K562 (cell line): ENCODE data around the gene SHLD1. TPM values are rescaled to one million over a fixed set of nuclear protein-coding genes. Genes with fewer than 3 reads are reported as not detected.

Experiments
- ATAC-seq: fragments of 200-7000 bp; cut with Tn5 transposase; 3 replicates; pipeline ENCODE4 v1.9.1; 2020; ENCODE audit warnings: moderate library complexity
- BruUV-seq: library from RNA; stranded (reverse); fragments of 400-500 nt; replicated peaks from 2 replicates; lab custom pipeline; 2021; lab: Mats Ljungman, UMichigan
- CTCF ChIA-PET: fragments of 300-600 bp; formaldehyde crosslinking; extraction: SDS; loops from one replicate; lab custom pipeline; 2021; ENCODE audit warnings: low intra/inter-chr PET ratio; lab: Yijun Ruan, JAX
- POLR2A ChIA-PET: fragments of 300-600, 350-650 bp; sonication (Branson Sonifier 250); formaldehyde crosslinking; extraction: SDS; loops from one replicate; lab custom pipeline; 2021; ENCODE audit warnings: antibody characterized with exemption, inconsistent platforms; lab: Yijun Ruan, JAX
- DNase-seq, 4 experiments: peaks; one replicate each; pipeline versions ENCODE4 v3.0.0 to v3.0.0-alpha.2; 2011 to 2018; ENCODE audit warnings: low spot score in 3 of 4, mixed read lengths in 3 of 4; ENCODE audit errors: extremely low read depth in 1 of 4
- FAIRE-seq: peaks from 2 replicates; lab custom pipeline; 2011; peaks lifted over from hg19 to GRCh38; lab: Jason Lieb, UNC
- H2AFZ ChIP-seq: 2 replicates; pipeline ENCODE4 v1.6.0; 2011; ENCODE audit warnings: low read depth, low read length, control low read depth, inconsistent platforms
- H3K27ac ChIP-seq: fragments of 200-600 bp; 3 replicates; pipeline ENCODE4 v1.8.0; 2011; ENCODE audit warnings: low read depth, mild to moderate bottlenecking, control low read depth, inconsistent platforms, low read length, moderate library complexity, mixed read lengths; ENCODE audit errors: extremely low read depth
- H3K27me3 ChIP-seq, 2 experiments: fragments of 300-600 bp in 1 of 2; 2 replicates in 1 of 2; 3 replicates in 1 of 2; pipeline versions ENCODE4 v1.6.0 to v1.8.0; 2011; ENCODE audit warnings: inconsistent platforms in 2 of 2, low read length in 2 of 2, mild to moderate bottlenecking in 1 of 2, mixed read lengths in 1 of 2, moderate library complexity in 1 of 2; ENCODE audit not compliant: control insufficient read depth in 2 of 2, insufficient read depth in 2 of 2
- H3K36me3 ChIP-seq: fragments of 300-600 bp; 3 replicates; pipeline ENCODE4 v1.8.0; 2011; ENCODE audit warnings: mild to moderate bottlenecking, low read length, inconsistent platforms; ENCODE audit not compliant: control insufficient read depth, insufficient read depth
- H3K4me1 ChIP-seq, 2 experiments: fragments of 200-600 bp in 1 of 2; replicated peaks in 1 of 2; 2 replicates in 1 of 2; 3 replicates in 1 of 2; pipeline versions ENCODE4 v1.5.1 to v1.8.0; 2011; ENCODE audit warnings: inconsistent platforms in 2 of 2, low read length in 2 of 2, mild to moderate bottlenecking in 1 of 2, mixed read lengths in 1 of 2, moderate library complexity in 1 of 2; ENCODE audit not compliant: control insufficient read depth in 2 of 2, insufficient read depth in 2 of 2
- H3K4me2 ChIP-seq: 2 replicates; pipeline ENCODE4 v1.6.1; 2011; ENCODE audit warnings: low read length, control low read depth, inconsistent platforms, mixed read lengths; ENCODE audit not compliant: insufficient read depth
- H3K4me3 ChIP-seq: fragments of 200-600 bp; sonication (generic), shearing (Covaris generic); 2 replicates; pipeline ENCODE4 v1.5.1; 2016; ENCODE audit warnings: control low read depth, inconsistent platforms
- H3K79me2 ChIP-seq: fragments of 200-600 bp; 3 replicates; pipeline ENCODE4 v1.8.0; 2011; ENCODE audit warnings: low read length, inconsistent platforms; ENCODE audit not compliant: control insufficient read depth, insufficient read depth
- H3K9ac ChIP-seq, 2 experiments: 2 replicates each; pipeline versions ENCODE4 v1.6.0 to v1.6.1; 2011; ENCODE audit warnings: low read depth in 2 of 2, low read length in 2 of 2, control low read depth in 1 of 2, inconsistent platforms in 1 of 2, mild to moderate bottlenecking in 1 of 2, mixed read lengths in 1 of 2; ENCODE audit not compliant: insufficient read depth in 1 of 2
- H3K9me1 ChIP-seq: one replicate; pipeline ENCODE4 v1.6.0; 2011; ENCODE audit warnings: inconsistent platforms, mild to moderate bottlenecking, low read length, moderate library complexity; ENCODE audit not compliant: control insufficient read depth, insufficient read depth
- H3K9me3 ChIP-seq: replicated peaks from 2 replicates; pipeline ENCODE4 v1.5.1; 2011; ENCODE audit warnings: low read depth, low read length, inconsistent platforms; ENCODE audit not compliant: control insufficient read depth, insufficient read depth
- H4K20me1 ChIP-seq: replicated peaks from 2 replicates; pipeline ENCODE4 v1.6.1; 2011; ENCODE audit warnings: low read length, inconsistent platforms, mixed read lengths; ENCODE audit not compliant: control insufficient read depth, insufficient read depth
- E2F6 ChIP-seq, 2 experiments: IDR thresholded peaks; 2 replicates each; pipeline ENCODE4 v1.6.1; 2011; ENCODE audit warnings: borderline replicate concordance in 1 of 2, control low read depth in 1 of 2, low read depth in 1 of 2, low read length in 1 of 2, mild to moderate bottlenecking in 1 of 2, mixed read lengths in 1 of 2, moderate library complexity in 1 of 2; ENCODE audit not compliant: insufficient read depth in 1 of 2, insufficient read length in 1 of 2, poor library complexity in 1 of 2, severe bottlenecking in 1 of 2; ENCODE audit errors: extremely low read depth in 1 of 2
- ILK ChIP-seq: fragments of 450-650 bp; IDR thresholded peaks from 2 replicates; pipeline ENCODE4 v1.6.1; 2016; ENCODE audit warnings: missing genetic modification characterization, low read depth, mild to moderate bottlenecking, missing compliant biosample characterization, moderate library complexity, borderline replicate concordance
- MBD2 ChIP-seq: sonication (generic); IDR thresholded peaks from 2 replicates; pipeline ENCODE4 v1.6.1; 2016; ENCODE audit warnings: low read depth, borderline replicate concordance
- NFXL1 ChIP-seq: fragments of 450-650 bp; formaldehyde crosslinking; IDR thresholded peaks from 2 replicates; pipeline ENCODE4 v1.4.0; 2021; ENCODE audit warnings: mild to moderate bottlenecking
- NR2C2 ChIP-seq, 2 experiments: fragments of 200-800 bp in 1 of 2; sonication (Bioruptor generic) in 1 of 2; sonication (generic) in 1 of 2; formaldehyde crosslinking in 1 of 2; IDR thresholded peaks; 2 replicates each; pipeline versions ENCODE4 v1.6.1 to v1.8.0; 2016 to 2022; ENCODE audit warnings: mild to moderate bottlenecking in 1 of 2, missing compliant biosample characterization in 1 of 2, missing genetic modification characterization in 1 of 2, missing genetic modification reagents in 1 of 2
- RBM17 ChIP-seq: fragments of 200-400 bp; formaldehyde crosslinking; IDR thresholded peaks from 2 replicates; pipeline ENCODE4 v1.6.1; 2017; ENCODE audit warnings: low read depth, mild to moderate bottlenecking, low read length, borderline replicate concordance
- RFX1 ChIP-seq: fragments of 450-650 bp; IDR thresholded peaks from 2 replicates; pipeline ENCODE4 v1.6.1; 2016; ENCODE audit warnings: mild to moderate bottlenecking, moderate library complexity
- RHOXF2B ChIP-seq: fragments of 250-450 bp; sonication (Bioruptor Pico); conservative IDR thresholded peaks from 2 replicates; pipeline ENCODE4 v1.5.1; 2021
- SOX6 ChIP-seq: fragments of 450-650 bp; IDR thresholded peaks from 2 replicates; pipeline ENCODE4 v1.6.1; 2014; ENCODE audit warnings: mild to moderate bottlenecking
- UBTF ChIP-seq, 2 experiments: IDR thresholded peaks; 2 replicates each; pipeline ENCODE4 v1.6.1; 2012; ENCODE audit warnings: improper control_type of control experiment in 2 of 2, low read depth in 2 of 2, low read length in 2 of 2, borderline replicate concordance in 1 of 2
- WGBS: fragments of 100-300 bp; shearing (Covaris generic); methylation state at CpG from one replicate; pipeline ENCODE4 v1.1.6; 2016; ENCODE audit warnings: low coverage, mixed read lengths; ENCODE audit not compliant: insufficient coverage; ENCODE audit errors: missing lambda C conversion rate; 5-methylcytosine and 5-hydroxymethylcytosine counted together
- in situ Hi-C: fragments of 300-500 bp; cut with MboI; formaldehyde crosslinking; loops from 4 replicates; pipeline ENCODE4 v1.15.0; 2018; ENCODE audit warnings: inconsistent platforms, mixed read lengths
- intact Hi-C: fragments of 100-400 bp; cut with micrococcal nuclease; formaldehyde crosslinking; loops from 2 replicates; pipeline ENCODE4 v1.14.2; 2022
- polyA plus RNA-seq, 8 experiments: library from polyadenylated mRNA; depleted of rRNA in 4 of 8; stranded (reverse) in 5 of 8; unstranded in 3 of 8; fragments of >200 nt; fragmentation: Nextera tagmentation in 2 of 8; fragmentation: Illumina TruSeq in 1 of 8; extraction: Ambion mirVana in 2 of 8; extraction: Trizol in 1 of 8; gene quantifications; 2 replicates each; pipeline versions ENCODE4 v1.2.1 to v1.2.3, GENCODE V29; 2011 to 2014; ENCODE audit warnings: inconsistent platforms in 1 of 8, missing spikeins in 1 of 8
- total RNA-seq, 7 experiments: library from RNA; depleted of rRNA in 6 of 7; stranded (reverse); fragments of >200 nt in 6 of 7; fragmentation: Illumina TruSeq in 2 of 7; extraction: Trizol in 2 of 7; gene quantifications; 2 replicates each; pipeline versions ENCODE4 v1.2.1 to v1.2.3, GENCODE V29; 2011 to 2021; ENCODE audit warnings: low replicate concordance in 1 of 7
- TF ChIP-seq, protein P1 (sequence below), 3 experiments: IDR thresholded peaks in 2 of 3; conservative IDR thresholded peaks in 1 of 3; 2 replicates each; pipeline ENCODE4 v1.5.1; 2011 to 2012; ENCODE audit warnings: low read length in 3 of 3, mild to moderate bottlenecking in 3 of 3, control low read depth in 2 of 3, improper control_type of control experiment in 1 of 3, inconsistent platforms in 1 of 3, low read depth in 1 of 3, mixed read lengths in 1 of 3, moderate library complexity in 1 of 3; ENCODE audit not compliant: insufficient read depth in 2 of 3
- TF ChIP-seq, protein P2 (sequence below): fragments of 450-650 bp; formaldehyde crosslinking; IDR thresholded peaks from 2 replicates; pipeline ENCODE4 v1.4.0; 2020; ENCODE audit warnings: mild to moderate bottlenecking, moderate library complexity

SHLD1 gene
- total and polyA plus RNA-seq, 9 of the 15 experiments (the other 6 are each of a cell fraction or from before 2014, with no cell fraction given), result 3.7 to 21.6 (median 8.2) TPM

DNA sequence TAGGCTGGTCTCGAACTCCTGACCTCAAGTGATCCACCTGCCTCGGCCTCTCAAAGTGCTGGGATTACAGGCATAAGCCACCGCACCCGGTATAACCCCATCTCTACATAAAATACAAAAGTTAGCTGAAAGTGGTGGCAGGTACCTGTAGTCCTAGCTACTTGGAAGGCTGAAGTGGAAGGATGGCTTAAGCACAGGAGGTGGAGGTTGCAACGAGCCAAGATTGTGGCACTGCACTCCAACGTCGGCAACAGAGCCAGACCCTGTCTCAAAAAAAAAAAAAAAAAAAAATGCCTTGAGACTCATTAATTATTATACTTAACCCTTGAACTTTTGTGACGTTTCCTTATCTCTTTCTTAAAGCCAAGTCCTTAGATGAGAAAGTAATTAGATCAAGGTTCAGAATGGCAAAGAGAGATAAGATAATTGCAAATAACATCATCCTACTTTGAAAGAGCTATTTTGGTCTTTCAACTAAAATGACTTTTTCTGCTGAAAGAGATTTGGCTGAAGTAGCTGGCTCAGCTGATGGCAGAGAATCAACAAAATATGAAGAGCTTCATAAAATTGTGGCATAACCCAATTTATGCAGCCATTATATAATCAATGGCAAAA, 4.7 kb upstream of the SHLD1 start:
- Histone ChIP-seq H3K4me3 (no peak overlapping the region), H3K27me3 (no peaks in the 10 kb centered on the region), H3K9me1 (no peaks in the 10 kb centered on the region), H4K20me1 (no peaks in the 10 kb centered on the region), H3K9me3 (no peaks in the 10 kb centered on the region), H3K36me3 (no peaks in the 10 kb centered on the region), H3K79me2 (no peaks in the 10 kb centered on the region), H3K27ac (no peak overlapping the region), H3K4me2 (no peak overlapping the region), H2AFZ (no peak overlapping the region), H3K9ac (no peak overlapping the region), H3K4me1 (peaks cover 9% of the 10 kb centered on the region in 2 experiments; a peak in 3 of 5 replicates)
- 56% methylated on average over 6 of the region's 8 CpGs for WGBS
- in situ Hi-C loops, result no loop called here
- ATAC-seq (no peak), DNase-seq (no peak), FAIRE-seq (no peak)
- intact Hi-C loops, result no loop called here
- ChIA-PET POLR2A (no interaction called here), CTCF (no interaction called here)
- BruUV-seq, result no TSS peak
- TF ChIP-seq RHOXF2B (CRISPR knock-in tag) (no peak), NFXL1 (CRISPR knock-in tag) (no peak), RBM17 (no peak), NR2C2 (CRISPR knock-in tag; IDR thresholded peaks at IDR 0.05) (no peak), NR2C2 (tag; IDR thresholded peaks at IDR 0.05) (peak; percentile 69; the same call in 1 of the 2 replicates), MBD2 (no peak), SOX6 (peak; percentile 12; the same call in 1 of the 2 replicates), ILK (tag) (no peak), UBTF (IDR thresholded peaks at IDR 0.05; ENCODE audit: borderline replicate concordance in 1 of 2, low read depth in 2 of 2, low read length in 2 of 2) (no peak), E2F6 (IDR thresholded peaks at IDR 0.05; ENCODE audit: borderline replicate concordance in 1 of 2, extremely low read depth in 1 of 2, insufficient read depth in 1 of 2, insufficient read length in 1 of 2, low read depth in 1 of 2, low read length in 1 of 2, poor library complexity in 1 of 2, severe bottlenecking in 1 of 2) (no peak), RFX1 (no peak)
- TF ChIP-seq, protein P1, sequence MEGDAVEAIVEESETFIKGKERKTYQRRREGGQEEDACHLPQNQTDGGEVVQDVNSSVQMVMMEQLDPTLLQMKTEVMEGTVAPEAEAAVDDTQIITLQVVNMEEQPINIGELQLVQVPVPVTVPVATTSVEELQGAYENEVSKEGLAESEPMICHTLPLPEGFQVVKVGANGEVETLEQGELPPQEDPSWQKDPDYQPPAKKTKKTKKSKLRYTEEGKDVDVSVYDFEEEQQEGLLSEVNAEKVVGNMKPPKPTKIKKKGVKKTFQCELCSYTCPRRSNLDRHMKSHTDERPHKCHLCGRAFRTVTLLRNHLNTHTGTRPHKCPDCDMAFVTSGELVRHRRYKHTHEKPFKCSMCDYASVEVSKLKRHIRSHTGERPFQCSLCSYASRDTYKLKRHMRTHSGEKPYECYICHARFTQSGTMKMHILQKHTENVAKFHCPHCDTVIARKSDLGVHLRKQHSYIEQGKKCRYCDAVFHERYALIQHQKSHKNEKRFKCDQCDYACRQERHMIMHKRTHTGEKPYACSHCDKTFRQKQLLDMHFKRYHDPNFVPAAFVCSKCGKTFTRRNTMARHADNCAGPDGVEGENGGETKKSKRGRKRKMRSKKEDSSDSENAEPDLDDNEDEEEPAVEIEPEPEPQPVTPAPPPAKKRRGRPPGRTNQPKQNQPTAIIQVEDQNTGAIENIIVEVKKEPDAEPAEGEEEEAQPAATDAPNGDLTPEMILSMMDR (IDR thresholded peaks at IDR 0.05 in 2 of 3, conservative IDR thresholded peaks at IDR 0.05 in 1 of 3; ENCODE audit: insufficient read depth in 2 of 3, low read depth in 1 of 3, low read length in 3 of 3), result no peak
- TF ChIP-seq, protein P2, sequence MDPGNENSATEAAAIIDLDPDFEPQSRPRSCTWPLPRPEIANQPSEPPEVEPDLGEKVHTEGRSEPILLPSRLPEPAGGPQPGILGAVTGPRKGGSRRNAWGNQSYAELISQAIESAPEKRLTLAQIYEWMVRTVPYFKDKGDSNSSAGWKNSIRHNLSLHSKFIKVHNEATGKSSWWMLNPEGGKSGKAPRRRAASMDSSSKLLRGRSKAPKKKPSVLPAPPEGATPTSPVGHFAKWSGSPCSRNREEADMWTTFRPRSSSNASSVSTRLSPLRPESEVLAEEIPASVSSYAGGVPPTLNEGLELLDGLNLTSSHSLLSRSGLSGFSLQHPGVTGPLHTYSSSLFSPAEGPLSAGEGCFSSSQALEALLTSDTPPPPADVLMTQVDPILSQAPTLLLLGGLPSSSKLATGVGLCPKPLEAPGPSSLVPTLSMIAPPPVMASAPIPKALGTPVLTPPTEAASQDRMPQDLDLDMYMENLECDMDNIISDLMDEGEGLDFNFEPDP (CRISPR knock-in tag), result no peak
